Neural progenitor cell (in vitro differentiated cells): ENCODE results near the gene DNAJC13. TPM values are rescaled to one million over a fixed set of nuclear protein-coding genes. Genes with fewer than 3 reads are reported as not detected.

Experiments used
- DNase-seq: peaks from one replicate; pipeline ENCODE4 v3.0.0-alpha.2; 2016; ENCODE audit warnings: low spot score
- H2AFZ ChIP-seq: fragments of 200-600 bp; sonication (generic); replicated peaks from 2 replicates; pipeline ENCODE4 v1.6.1; 2016; ENCODE audit warnings: antibody characterized with exemption
- H3F3A ChIP-seq: fragments of 200-600 bp; sonication (generic); 2 replicates; pipeline ENCODE4 v1.6.1; 2016; ENCODE audit warnings: antibody characterized with exemption, low read depth
- H3K27ac ChIP-seq: fragments of 200-600 bp; sonication (generic); 2 replicates; pipeline ENCODE4 v1.5.1; 2016; ENCODE audit warnings: mild to moderate bottlenecking
- H3K27me3 ChIP-seq: fragments of 200-600 bp; sonication (generic); 2 replicates; pipeline ENCODE4 v1.6.1; 2016; ENCODE audit warnings: mild to moderate bottlenecking, moderate library complexity
- H3K36me3 ChIP-seq: fragments of 200-600 bp; sonication (generic); 2 replicates; pipeline ENCODE4 v1.5.1; 2016
- H3K4me1 ChIP-seq: fragments of 200-600 bp; sonication (generic); 2 replicates; pipeline ENCODE4 v1.6.1; 2016; ENCODE audit warnings: mixed run types
- H3K4me2 ChIP-seq: fragments of 200-600 bp; sonication (generic); 2 replicates; pipeline ENCODE4 v1.6.1; 2016
- H3K4me3 ChIP-seq: fragments of 200-600 bp; sonication (generic); 2 replicates; pipeline ENCODE4 v1.5.1; 2016
- H3K79me2 ChIP-seq: fragments of 200-600 bp; sonication (generic); 2 replicates; pipeline ENCODE4 v1.6.1; 2016; ENCODE audit warnings: low read depth
- H3K9ac ChIP-seq: fragments of 200-600 bp; sonication (generic); 2 replicates; pipeline ENCODE4 v1.6.1; 2016
- H3K9me3 ChIP-seq: fragments of 200-600 bp; sonication (generic); 2 replicates; pipeline ENCODE4 v1.5.1; 2016; ENCODE audit warnings: low read depth
- H4K20me1 ChIP-seq: fragments of 200-600 bp; sonication (generic); 2 replicates; pipeline ENCODE4 v1.6.1; 2016; ENCODE audit warnings: low read depth
- H3K27ac Mint-ChIP-seq: 3 replicates; pipeline ENCODE4 v1.8.0; 2021; ENCODE audit warnings: mixed read lengths
- H3K27me3 Mint-ChIP-seq: 2 replicates; pipeline ENCODE4 v1.8.0; 2022; ENCODE audit warnings: low read depth, mild to moderate bottlenecking, inconsistent platforms, moderate library complexity, mixed read lengths; ENCODE audit not compliant: insufficient read depth
- H3K36me3 Mint-ChIP-seq: 3 replicates; pipeline ENCODE4 v1.8.0; 2021; ENCODE audit warnings: mixed read lengths
- H3K4me1 Mint-ChIP-seq: 3 replicates; pipeline ENCODE4 v1.8.0; 2021; ENCODE audit warnings: mixed read lengths
- H3K4me3 Mint-ChIP-seq: 3 replicates; pipeline ENCODE4 v1.8.0; 2021; ENCODE audit warnings: mild to moderate bottlenecking, moderate library complexity, mixed read lengths
- H3K9me3 Mint-ChIP-seq: 3 replicates; pipeline ENCODE4 v1.8.0; 2020; ENCODE audit warnings: mixed read lengths
- EZH2 ChIP-seq: fragments of 200-600 bp; sonication (generic); IDR thresholded peaks from 2 replicates; pipeline ENCODE4 v1.6.1; 2017; ENCODE audit warnings: antibody characterized with exemption, mild to moderate bottlenecking, moderate library complexity
- EZH2phosphoT487 ChIP-seq: fragments of 200-600 bp; sonication (generic); IDR thresholded peaks from 2 replicates; pipeline ENCODE4 v1.6.1; 2017; ENCODE audit warnings: antibody characterized with exemption
- total RNA-seq: library from RNA; depleted of rRNA; stranded (reverse); fragments of >200 nt; gene quantifications from 2 replicates; pipeline ENCODE4 v1.2.3, GENCODE V29; 2015; ENCODE audit warnings: low replicate concordance
- TF ChIP-seq, protein P1 (sequence below): fragments of 200-600 bp; sonication (generic); IDR thresholded peaks from 2 replicates; pipeline ENCODE4 v1.5.1; 2017; ENCODE audit warnings: antibody characterized with exemption, mild to moderate bottlenecking

The DNAJC13 gene
- total RNA-seq, 1 donor from 2014 or later: 36.3 TPM

DNA sequence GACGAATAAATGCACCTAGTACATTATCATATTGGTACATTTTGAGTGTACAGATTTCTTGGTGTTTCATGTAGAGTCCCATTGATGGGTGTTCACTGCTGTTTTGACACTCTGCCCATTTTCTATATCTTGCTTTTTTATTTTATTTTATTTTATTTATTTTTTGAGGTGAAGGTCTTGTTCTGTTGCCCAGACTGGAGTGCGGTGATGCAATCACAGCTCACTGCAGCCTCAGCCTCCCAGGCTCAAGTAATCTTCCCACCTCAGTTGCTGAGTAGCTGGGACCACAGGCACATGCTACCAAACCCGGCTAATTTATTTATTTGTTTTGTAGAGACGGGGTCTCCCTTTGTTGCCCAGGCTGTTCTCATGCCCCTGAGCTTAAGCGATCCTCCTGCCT, 44.2 kb downstream of the DNAJC13 start:
- H3K36me3 ChIP-seq: peaks cover 24% of the 10 kb centered on the region
- peaks cover 29% of the 10 kb centered on the region for H3K36me3 Mint-ChIP-seq

DNA sequence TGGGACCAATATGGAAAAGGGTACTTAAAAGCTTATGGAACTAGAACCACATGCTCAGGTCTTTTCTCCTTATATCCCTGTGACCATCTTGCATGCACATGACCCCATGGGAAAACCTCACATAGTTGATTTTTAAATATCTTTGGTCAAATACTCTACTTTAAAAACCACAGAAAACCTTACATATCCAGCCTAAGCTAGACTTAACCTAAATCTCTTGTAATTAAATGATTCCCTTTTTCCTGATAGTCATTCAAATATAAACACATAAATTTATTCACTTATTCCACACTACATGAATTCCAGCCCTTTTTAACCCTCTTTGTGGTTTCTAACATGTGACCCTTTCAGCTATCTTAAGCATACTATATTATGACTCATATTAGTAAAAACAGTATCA, 46.8 kb downstream of the DNAJC13 start:
- peak overlapping the region; percentile 3 for H3K27ac ChIP-seq
- no peaks in the 10 kb centered on the region for H3K9me3 Mint-ChIP-seq
- no peak overlapping the region for H3K9ac ChIP-seq
- peaks cover 7% of the 10 kb centered on the region for H3F3A ChIP-seq
- H3K27me3 ChIP-seq: no peaks in the 10 kb centered on the region
- H3K9me3 ChIP-seq: no peaks in the 10 kb centered on the region
- H3K36me3 Mint-ChIP-seq: peaks cover 36% of the 10 kb centered on the region
- H3K27ac Mint-ChIP-seq: no peak overlapping the region
- H3K36me3 ChIP-seq: peaks cover 30% of the 10 kb centered on the region
- no peak overlapping the region for H3K4me3 ChIP-seq
- H3K4me3 Mint-ChIP-seq: no peak overlapping the region
- no peak overlapping the region for H2AFZ ChIP-seq
- no peaks in the 10 kb centered on the region for H3K79me2 ChIP-seq
- H3K4me2 ChIP-seq: no peak overlapping the region
- peaks cover 11% of the 10 kb centered on the region for H3K4me1 ChIP-seq
- no peak for TF ChIP-seq EZH2phosphoT487
- TF ChIP-seq EZH2: no peak
- TF ChIP-seq, protein P1, sequence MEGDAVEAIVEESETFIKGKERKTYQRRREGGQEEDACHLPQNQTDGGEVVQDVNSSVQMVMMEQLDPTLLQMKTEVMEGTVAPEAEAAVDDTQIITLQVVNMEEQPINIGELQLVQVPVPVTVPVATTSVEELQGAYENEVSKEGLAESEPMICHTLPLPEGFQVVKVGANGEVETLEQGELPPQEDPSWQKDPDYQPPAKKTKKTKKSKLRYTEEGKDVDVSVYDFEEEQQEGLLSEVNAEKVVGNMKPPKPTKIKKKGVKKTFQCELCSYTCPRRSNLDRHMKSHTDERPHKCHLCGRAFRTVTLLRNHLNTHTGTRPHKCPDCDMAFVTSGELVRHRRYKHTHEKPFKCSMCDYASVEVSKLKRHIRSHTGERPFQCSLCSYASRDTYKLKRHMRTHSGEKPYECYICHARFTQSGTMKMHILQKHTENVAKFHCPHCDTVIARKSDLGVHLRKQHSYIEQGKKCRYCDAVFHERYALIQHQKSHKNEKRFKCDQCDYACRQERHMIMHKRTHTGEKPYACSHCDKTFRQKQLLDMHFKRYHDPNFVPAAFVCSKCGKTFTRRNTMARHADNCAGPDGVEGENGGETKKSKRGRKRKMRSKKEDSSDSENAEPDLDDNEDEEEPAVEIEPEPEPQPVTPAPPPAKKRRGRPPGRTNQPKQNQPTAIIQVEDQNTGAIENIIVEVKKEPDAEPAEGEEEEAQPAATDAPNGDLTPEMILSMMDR: no peak
- H4K20me1 ChIP-seq: no peaks in the 10 kb centered on the region
- H3K4me1 Mint-ChIP-seq: peaks cover 2% of the 10 kb centered on the region
- no peak for DNase-seq
- H3K27me3 Mint-ChIP-seq: no peaks in the 10 kb centered on the region

More for the DNA sequence above, 44.2 kb downstream of the DNAJC13 start:
- DNase-seq: no peak
- Histone ChIP-seq H3K4me3 (no peak overlapping the region), H3K27ac (no peak overlapping the region), H3K27me3 (no peaks in the 10 kb centered on the region), H3F3A (no peaks in the 10 kb centered on the region), H3K79me2 (no peaks in the 10 kb centered on the region), H3K9me3 (no peaks in the 10 kb centered on the region), H2AFZ (no peak overlapping the region), H3K9ac (no peak overlapping the region), H3K4me2 (no peak overlapping the region), H3K4me1 (no peaks in the 10 kb centered on the region), H4K20me1 (no peaks in the 10 kb centered on the region)
- TF ChIP-seq EZH2 (no peak), EZH2phosphoT487 (no peak)
- TF ChIP-seq, protein P1: no peak
- H3K27me3 Mint-ChIP-seq: no peaks in the 10 kb centered on the region
- H3K9me3 Mint-ChIP-seq: no peaks in the 10 kb centered on the region
- H3K4me1 Mint-ChIP-seq: no peaks in the 10 kb centered on the region
- no peak overlapping the region for H3K4me3 Mint-ChIP-seq
- H3K27ac Mint-ChIP-seq: no peak overlapping the region

DNA sequence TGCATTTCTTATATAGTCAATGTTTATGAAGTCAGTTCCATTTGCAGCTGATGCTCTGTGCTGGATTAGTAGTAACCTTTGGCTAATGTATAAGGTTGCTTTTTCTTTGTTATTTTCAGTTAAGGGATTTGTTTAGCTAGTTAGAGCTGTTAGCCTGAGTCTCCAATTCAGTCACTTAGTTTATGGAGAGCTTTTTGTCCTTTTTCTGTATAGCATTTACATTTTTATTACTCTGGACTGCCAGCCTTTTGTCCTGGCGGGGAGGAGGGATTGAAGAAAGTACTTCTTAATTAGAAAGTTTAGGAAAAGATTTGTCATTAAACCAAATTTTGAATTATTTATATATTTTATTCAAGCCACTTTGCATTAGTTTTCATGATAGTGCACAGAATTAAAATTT, 52.0 kb downstream of the DNAJC13 start:
- Mint-ChIP-seq H3K4me1 (peaks cover 4% of the 10 kb centered on the region), H3K27ac (no peak overlapping the region), H3K27me3 (no peaks in the 10 kb centered on the region), H3K36me3 (peaks cover 44% of the 10 kb centered on the region), H3K4me3 (no peak overlapping the region), H3K9me3 (peaks cover 6% of the 10 kb centered on the region)
- H3K79me2 ChIP-seq: no peaks in the 10 kb centered on the region
- no peaks in the 10 kb centered on the region for H4K20me1 ChIP-seq
- H3K27ac ChIP-seq: peak overlapping the region; percentile 83
- no peaks in the 10 kb centered on the region for H3K27me3 ChIP-seq
- TF ChIP-seq, protein P1: no peak
- TF ChIP-seq EZH2phosphoT487 (no peak), EZH2 (no peak)
- H3F3A ChIP-seq: peaks cover 14% of the 10 kb centered on the region
- H3K4me1 ChIP-seq: peaks cover 18% of the 10 kb centered on the region
- H3K9me3 ChIP-seq: no peaks in the 10 kb centered on the region
- H3K9ac ChIP-seq: no peak overlapping the region
- H3K4me2 ChIP-seq: peak overlapping the region; percentile 64
- no peak overlapping the region for H2AFZ ChIP-seq
- no peak overlapping the region for H3K4me3 ChIP-seq
- peaks cover 38% of the 10 kb centered on the region for H3K36me3 ChIP-seq
- peak; percentile 31 for DNase-seq
